Stimulated activated naive B cell treated with anti-CD40 and anti-IgM and Interleukin-4, amounts not matched to agents 10 μg/mL and 1 μg/mL and 100 μg/mL, for 72 hours (primary cell): ENCODE results near the gene PPFIA4.

Experiments
- ATAC-seq, 2 donors: fragments of 150-1000 bp; cut with Tn5 transposase; replicated peaks; 2 replicates each; pipeline ENCODE4 v1.10.0; 2021; ENCODE audit warnings: moderate library complexity in 1 of 2
- DNase-seq: peaks from one replicate; pipeline ENCODE4 v3.0.0; 2021
- H3K27ac Mint-ChIP-seq: one replicate; pipeline ENCODE4 v1.8.0; 2022; ENCODE audit warnings: mild to moderate bottlenecking, mixed read lengths
- H3K27me3 Mint-ChIP-seq, 2 donors: one replicate each; pipeline ENCODE4 v1.8.0; 2022; ENCODE audit warnings: mixed read lengths in 2 of 2
- H3K36me3 Mint-ChIP-seq, 2 donors: one replicate each; pipeline ENCODE4 v1.8.0; 2022; ENCODE audit warnings: mixed read lengths in 2 of 2, mild to moderate bottlenecking in 1 of 2
- H3K4me1 Mint-ChIP-seq, 2 donors: one replicate each; pipeline ENCODE4 v1.8.0; 2022; ENCODE audit warnings: mixed read lengths in 2 of 2, mild to moderate bottlenecking in 1 of 2
- H3K4me3 Mint-ChIP-seq, 2 donors: one replicate each; pipeline ENCODE4 v1.8.0; 2022; ENCODE audit warnings: mild to moderate bottlenecking in 2 of 2, mixed read lengths in 2 of 2, moderate library complexity in 1 of 2
- H3K9me3 Mint-ChIP-seq, 2 donors: one replicate each; pipeline ENCODE4 v1.8.0; 2022; ENCODE audit warnings: mixed read lengths in 2 of 2, mild to moderate bottlenecking in 1 of 2

PPFIA4 gene

GRCh38 chr1:203082571-203083462, 56.5 kb downstream of the PPFIA4 start:
- peaks cover 3 to 6% of the 10 kb centered on the region in 2 donors for H3K4me1 Mint-ChIP-seq
- H3K4me3 Mint-ChIP-seq = no peak overlapping the region
- no peaks in the 10 kb centered on the region for H3K36me3 Mint-ChIP-seq
- no peaks in the 10 kb centered on the region for H3K9me3 Mint-ChIP-seq
- H3K27me3 Mint-ChIP-seq = peaks cover 12 to 25% of the 10 kb centered on the region in 2 donors
- no peak overlapping the region for H3K27ac Mint-ChIP-seq
- peak in 1 of 2 donors; percentile 41 for ATAC-seq
- no peak for DNase-seq

- no peak for ATAC-seq
- Mint-ChIP-seq H3K9me3 (no peaks in the 10 kb centered on the region), H3K4me3 (no peak overlapping the region), H3K27me3 (peaks cover 16 to 20% of the 10 kb centered on the region in 2 donors), H3K36me3 (no peaks in the 10 kb centered on the region), H3K4me1 (peaks cover 3 to 6% of the 10 kb centered on the region in 2 donors), H3K27ac (no peak overlapping the region)
- no peak for DNase-seq
Observed at GRCh38 chr1:203083463-203083921, 57.2 kb downstream of the PPFIA4 start.

- no peak for DNase-seq
- no peaks in the 10 kb centered on the region for H3K4me1 Mint-ChIP-seq
- no peaks in the 10 kb centered on the region for H3K9me3 Mint-ChIP-seq
- H3K4me3 Mint-ChIP-seq = no peak overlapping the region
- H3K36me3 Mint-ChIP-seq = no peaks in the 10 kb centered on the region
- no peak overlapping the region for H3K27ac Mint-ChIP-seq
- ATAC-seq = peak; percentile 50 to 54
- H3K27me3 Mint-ChIP-seq = peaks cover 12 to 16% of the 10 kb centered on the region in 2 donors
Observed at GRCh38 chr1:203084588-203085527, 58.6 kb downstream of the PPFIA4 start.

GRCh38 chr1:203085528-203086406, 59.5 kb downstream of the PPFIA4 start, which contains the start of gene MYOG:
Gene MYOG, minus strand, starts transcription at chr1:203086012. Its CDS starts 51 bp downstream, at chr1:203085961.
- Mint-ChIP-seq H3K36me3 (no peaks in the 10 kb centered on the region), H3K27me3 (peaks cover 11 to 16% of the 10 kb centered on the region in 2 donors), H3K27ac (no peak within 1 kb of the TSS), H3K4me3 (no peak within 1 kb of the TSS), H3K9me3 (no peaks in the 10 kb centered on the region), H3K4me1 (no peaks in the 10 kb centered on the region)
- ATAC-seq (no peak), DNase-seq (no peak)

- no peak overlapping the region for H3K4me3 Mint-ChIP-seq
- no peak for ATAC-seq
- no peak for DNase-seq
Observed at GRCh38 chr1:203086992-203087763, 60.9 kb downstream of the PPFIA4 start.

GRCh38 chr1:203088441-203088840, 62.1 kb downstream of the PPFIA4 start:
- Mint-ChIP-seq H3K36me3 (no peaks in the 10 kb centered on the region), H3K4me3 (no peak overlapping the region), H3K4me1 (no peaks in the 10 kb centered on the region), H3K27me3 (peaks cover 27 to 32% of the 10 kb centered on the region in 2 donors), H3K27ac (no peak overlapping the region), H3K9me3 (no peaks in the 10 kb centered on the region)
- ATAC-seq (no peak), DNase-seq (no peak)

More at GRCh38 chr1:203086992-203087763, 60.9 kb downstream of the PPFIA4 start:
- Mint-ChIP-seq H3K9me3 (no peaks in the 10 kb centered on the region), H3K27ac (no peak overlapping the region), H3K36me3 (no peaks in the 10 kb centered on the region), H3K27me3 (peaks cover 18 to 23% of the 10 kb centered on the region in 2 donors), H3K4me1 (no peaks in the 10 kb centered on the region)

- H3K27me3 Mint-ChIP-seq = peaks cover 27 to 32% of the 10 kb centered on the region in 2 donors
- no peaks in the 10 kb centered on the region for H3K9me3 Mint-ChIP-seq
- ATAC-seq = no peak
- no peak for DNase-seq
- no peak overlapping the region for H3K4me3 Mint-ChIP-seq
- H3K4me1 Mint-ChIP-seq = no peaks in the 10 kb centered on the region
- H3K36me3 Mint-ChIP-seq = no peaks in the 10 kb centered on the region
- no peak overlapping the region for H3K27ac Mint-ChIP-seq
Observed at GRCh38 chr1:203089001-203089650, 62.8 kb downstream of the PPFIA4 start.

GRCh38 chr1:203089651-203090045, 63.4 kb downstream of the PPFIA4 start:
- DNase-seq (no peak), ATAC-seq (no peak)
- H3K27me3 Mint-ChIP-seq = peaks cover 32% of the 10 kb centered on the region in 2 donors
- H3K4me1 Mint-ChIP-seq = no peaks in the 10 kb centered on the region
- no peak overlapping the region for H3K4me3 Mint-ChIP-seq
- H3K36me3 Mint-ChIP-seq = peaks cover 0 to 2% of the 10 kb centered on the region in 2 donors
- H3K9me3 Mint-ChIP-seq = peaks cover 4% of the 10 kb centered on the region in 2 donors
- no peak overlapping the region for H3K27ac Mint-ChIP-seq

GRCh38 chr1:203090421-203091198, 64.3 kb downstream of the PPFIA4 start:
- Mint-ChIP-seq H3K9me3 (peaks cover 12 to 14% of the 10 kb centered on the region in 2 donors), H3K27me3 (peaks cover 32 to 42% of the 10 kb centered on the region in 2 donors)
- ATAC-seq = no peak

GRCh38 chr1:203091199-203091477, 64.8 kb downstream of the PPFIA4 start:
- no peaks in the 10 kb centered on the region for H3K4me1 Mint-ChIP-seq
- no peak for ATAC-seq

More at GRCh38 chr1:203090421-203091198, 64.3 kb downstream of the PPFIA4 start:
- H3K36me3 Mint-ChIP-seq = peaks cover 0 to 4% of the 10 kb centered on the region in 2 donors
- H3K4me3 Mint-ChIP-seq = no peak overlapping the region
- no peaks in the 10 kb centered on the region for H3K4me1 Mint-ChIP-seq
- H3K27ac Mint-ChIP-seq = no peak overlapping the region
- DNase-seq = no peak

GRCh38 chr1:203091761-203092330, 65.6 kb downstream of the PPFIA4 start:
- ATAC-seq = no peak
- no peaks in the 10 kb centered on the region for H3K4me1 Mint-ChIP-seq

More at GRCh38 chr1:203091199-203091477, 64.8 kb downstream of the PPFIA4 start:
- H3K27me3 Mint-ChIP-seq = peaks cover 32 to 47% of the 10 kb centered on the region in 2 donors
- H3K9me3 Mint-ChIP-seq = peaks cover 16% of the 10 kb centered on the region in 2 donors
- H3K36me3 Mint-ChIP-seq = peaks cover 0 to 4% of the 10 kb centered on the region in 2 donors
- no peak for DNase-seq
- no peak overlapping the region for H3K27ac Mint-ChIP-seq
- no peak overlapping the region for H3K4me3 Mint-ChIP-seq

More at GRCh38 chr1:203091761-203092330, 65.6 kb downstream of the PPFIA4 start:
- Mint-ChIP-seq H3K9me3 (peaks cover 16% of the 10 kb centered on the region in 2 donors), H3K27ac (no peak overlapping the region), H3K27me3 (peaks cover 34 to 47% of the 10 kb centered on the region in 2 donors), H3K4me3 (no peak overlapping the region), H3K36me3 (peaks cover 0 to 4% of the 10 kb centered on the region in 2 donors)
- DNase-seq = no peak
